ENCODE measurements around the gene CCDC175.

DNA sequence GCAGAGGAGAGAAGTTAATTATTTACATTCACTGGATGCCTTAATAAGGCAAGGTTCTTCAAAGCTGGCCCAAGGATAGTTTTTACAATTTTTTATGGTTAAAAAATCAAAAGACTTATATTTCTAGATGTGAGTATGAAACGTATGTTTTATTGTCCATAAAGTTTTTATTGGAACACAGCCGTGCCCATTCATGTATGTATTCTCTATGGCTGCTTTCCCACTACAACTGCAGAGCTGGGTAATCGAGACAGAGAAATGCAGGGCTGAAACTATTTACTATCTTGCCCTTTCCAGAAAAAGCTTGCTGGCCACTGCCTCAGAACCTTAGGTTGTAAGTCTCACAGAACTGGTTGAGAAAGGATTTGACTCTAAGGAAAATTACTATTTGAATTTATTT, 75.9 kb downstream of the CCDC175 start:
- no peak for TF ChIP-seq CTCF (IDR thresholded peaks at IDR 0.05; ENCODE audit: low read length)
- no peak for TF ChIP-seq EZH2 (IDR thresholded peaks at IDR 0.05; ENCODE audit: borderline replicate concordance, low read length)
